PC-9 (cell line): ENCODE measurements around the gene ESR2. TPM values are rescaled to one million over a fixed set of nuclear protein-coding genes. Genes with fewer than 3 reads are reported as not detected.

ENCODE experiments used
- BruUV-seq: library from RNA; stranded (reverse); fragments of 400-500 nt; replicated peaks from 2 replicates; lab custom pipeline; 2021; lab: Mats Ljungman, UMichigan
- CTCF ChIA-PET: fragments of 300-600 bp; sonication (Branson Sonifier 250); formaldehyde crosslinking; loops from one replicate; lab custom pipeline; 2022; ENCODE audit warnings: antibody characterized with exemption; lab: Charles Lee
- POLR2A ChIA-PET: fragments of 300-600 bp; sonication (Branson Sonifier 250); formaldehyde crosslinking; loops from one replicate; lab custom pipeline; 2022; ENCODE audit warnings: antibody characterized with exemption; ENCODE audit not compliant: unreplicated experiment; lab: Charles Lee
- DNase-seq, 2 experiments: peaks; one replicate each; pipeline versions ENCODE4 v3.0.0 to v3.0.0-alpha.2; 2015 to 2022; ENCODE audit warnings: mixed read lengths in 1 of 2
- H2AFZ ChIP-seq: fragments of 200-600 bp; sonication (generic); 2 replicates; pipeline ENCODE4 v1.8.1; 2017; ENCODE audit warnings: antibody characterized with exemption
- H3F3A ChIP-seq: fragments of 200-600 bp; sonication (generic); 2 replicates; pipeline ENCODE4 v1.8.1; 2017; ENCODE audit warnings: antibody characterized with exemption, mild to moderate bottlenecking, low read depth; ENCODE audit not compliant: insufficient read depth
- H3K27ac ChIP-seq: fragments of 200-600 bp; sonication (generic); 2 replicates; pipeline ENCODE4 v1.6.1; 2016; ENCODE audit warnings: mixed run types
- H3K27me3 ChIP-seq: fragments of 200-600 bp; sonication (generic); 2 replicates; pipeline ENCODE4 v1.6.1; 2016; ENCODE audit warnings: low read depth, mixed run types; ENCODE audit not compliant: insufficient read depth
- H3K36me3 ChIP-seq: fragments of 200-600 bp; sonication (generic); 2 replicates; pipeline ENCODE4 v1.6.1; 2016; ENCODE audit warnings: low read depth, mixed run types
- H3K4me1 ChIP-seq: fragments of 200-600 bp; sonication (generic); replicated peaks from 2 replicates; pipeline ENCODE4 v1.6.1; 2016; ENCODE audit warnings: mixed run types; ENCODE audit not compliant: insufficient read depth
- H3K4me2 ChIP-seq: fragments of 200-600 bp; sonication (generic); 2 replicates; pipeline ENCODE4 v1.6.1; 2017; ENCODE audit warnings: mixed run types
- H3K4me3 ChIP-seq: fragments of 200-600 bp; sonication (generic); 2 replicates; pipeline ENCODE4 v1.6.1; 2016; ENCODE audit warnings: mixed run types
- H3K79me2 ChIP-seq: fragments of 200-600 bp; sonication (generic); 2 replicates; pipeline ENCODE4 v1.6.1; 2017; ENCODE audit warnings: low read depth, mixed run types
- H3K9me2 ChIP-seq: fragments of 200-600 bp; sonication (generic); 2 replicates; pipeline ENCODE4 v1.8.1; 2017; ENCODE audit warnings: mild to moderate bottlenecking; ENCODE audit not compliant: insufficient read depth
- H3K9me3 ChIP-seq: fragments of 200-600 bp; sonication (generic); 2 replicates; pipeline ENCODE4 v1.8.1; 2016; ENCODE audit warnings: low read depth; ENCODE audit not compliant: insufficient read depth
- H4K20me1 ChIP-seq: fragments of 200-600 bp; sonication (generic); 2 replicates; pipeline ENCODE4 v1.8.1; 2017; ENCODE audit not compliant: insufficient read depth
- CTCF ChIP-seq: fragments of 200-600 bp; sonication (generic); conservative IDR thresholded peaks from 2 replicates; pipeline ENCODE4 v1.6.1; 2017; ENCODE audit warnings: mixed run types, antibody characterized with exemption, mild to moderate bottlenecking, moderate library complexity
- EZH2 ChIP-seq: fragments of 200-600 bp; sonication (generic); IDR thresholded peaks from 2 replicates; pipeline ENCODE4 v1.8.0; 2017; ENCODE audit warnings: antibody characterized with exemption, low read depth
- intact Hi-C: fragments of 100-400 bp; cut with micrococcal nuclease; formaldehyde crosslinking; loops from one replicate; pipeline ENCODE4 v1.10.0; 2022; ENCODE audit not compliant: unreplicated experiment
- total RNA-seq: library from RNA; stranded (reverse); gene quantifications from 2 replicates; pipeline ENCODE4 v1.2.3, GENCODE V29; 2021

The ESR2 gene
- total RNA-seq, 1 experiment from 2014 or later = 0.20 TPM

GRCh38 chr14:64201921-64202545, 92.1 kb downstream of the ESR2 start:
- H3K36me3 ChIP-seq = no peaks in the 10 kb centered on the region
- BruUV-seq = no TSS peak
- no peak overlapping the region for H3K4me2 ChIP-seq
- no peaks in the 10 kb centered on the region for H3K79me2 ChIP-seq
- CTCF ChIA-PET = no interaction called here
- no peaks in the 10 kb centered on the region for H3K27me3 ChIP-seq
- H3K9me3 ChIP-seq = no peaks in the 10 kb centered on the region
- intact Hi-C loops = no loop called here
- H3F3A ChIP-seq = no peaks in the 10 kb centered on the region
- H3K4me3 ChIP-seq = no peak overlapping the region
- no peak overlapping the region for H3K27ac ChIP-seq
- no peaks in the 10 kb centered on the region for H4K20me1 ChIP-seq
- TF ChIP-seq EZH2 (no peak), CTCF (no peak)
- H3K4me1 ChIP-seq = no peaks in the 10 kb centered on the region
- POLR2A ChIA-PET = no interaction called here
- H3K9me2 ChIP-seq = no peaks in the 10 kb centered on the region
- H2AFZ ChIP-seq = no peak overlapping the region
- DNase-seq = no peak

- H3F3A ChIP-seq = no peaks in the 10 kb centered on the region
- ChIA-PET POLR2A (no interaction called here), CTCF (no interaction called here)
- H2AFZ ChIP-seq = no peak overlapping the region
- TF ChIP-seq CTCF = no peak
- TF ChIP-seq EZH2 = no peak
- H3K27ac ChIP-seq = no peak overlapping the region
- BruUV-seq = no TSS peak
- intact Hi-C loops = no loop called here
- no peaks in the 10 kb centered on the region for H3K79me2 ChIP-seq
- H3K9me3 ChIP-seq = no peaks in the 10 kb centered on the region
- H3K4me1 ChIP-seq = no peaks in the 10 kb centered on the region
- H3K4me2 ChIP-seq = no peak overlapping the region
- no peak overlapping the region for H3K4me3 ChIP-seq
- no peaks in the 10 kb centered on the region for H3K36me3 ChIP-seq
- no peak for DNase-seq
- no peaks in the 10 kb centered on the region for H4K20me1 ChIP-seq
- no peaks in the 10 kb centered on the region for H3K27me3 ChIP-seq
- no peaks in the 10 kb centered on the region for H3K9me2 ChIP-seq
These were observed 92.9 kb downstream of the ESR2 start for GRCh38 chr14:64201296-64201695.

- H3K9me2 ChIP-seq = no peaks in the 10 kb centered on the region
- H3K4me1 ChIP-seq = no peaks in the 10 kb centered on the region
- TF ChIP-seq EZH2 (no peak), CTCF (no peak)
- H3K4me3 ChIP-seq = no peak overlapping the region
- DNase-seq = no peak
- H3K27ac ChIP-seq = no peak overlapping the region
- no TSS peak for BruUV-seq
- POLR2A ChIA-PET = no interaction called here
- H3F3A ChIP-seq = no peaks in the 10 kb centered on the region
- no peaks in the 10 kb centered on the region for H3K9me3 ChIP-seq
- no peaks in the 10 kb centered on the region for H3K79me2 ChIP-seq
- no peaks in the 10 kb centered on the region for H4K20me1 ChIP-seq
- no peaks in the 10 kb centered on the region for H3K36me3 ChIP-seq
- no peak overlapping the region for H3K4me2 ChIP-seq
- no peak overlapping the region for H2AFZ ChIP-seq
- CTCF ChIA-PET = no interaction called here
- intact Hi-C loops = no loop called here
- H3K27me3 ChIP-seq = no peaks in the 10 kb centered on the region
These were observed 94.0 kb downstream of the ESR2 start for GRCh38 chr14:64200170-64200569.
